ENCODE results near the gene MTMR12.

DNA sequence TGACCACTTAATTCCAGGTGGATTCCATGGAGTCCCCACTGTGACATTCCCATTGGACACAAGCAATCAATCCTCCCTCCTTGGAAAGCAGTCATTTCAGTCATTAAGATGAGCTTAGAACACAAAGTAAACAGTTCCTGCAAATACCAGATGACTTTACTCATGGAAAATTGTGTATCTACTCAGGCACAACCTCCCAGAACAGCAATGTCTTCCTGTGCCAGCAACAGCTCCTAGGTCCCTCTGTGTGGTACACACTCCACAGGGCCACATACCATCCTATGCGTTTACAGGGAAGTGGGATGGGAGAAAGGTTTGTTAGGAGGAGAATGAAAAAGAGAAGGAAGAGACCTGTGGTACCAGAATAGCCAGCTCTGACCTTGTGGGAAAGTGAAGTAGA lies 53.7 kb downstream of the MTMR12 start:
- TF ChIP-seq, protein P1, sequence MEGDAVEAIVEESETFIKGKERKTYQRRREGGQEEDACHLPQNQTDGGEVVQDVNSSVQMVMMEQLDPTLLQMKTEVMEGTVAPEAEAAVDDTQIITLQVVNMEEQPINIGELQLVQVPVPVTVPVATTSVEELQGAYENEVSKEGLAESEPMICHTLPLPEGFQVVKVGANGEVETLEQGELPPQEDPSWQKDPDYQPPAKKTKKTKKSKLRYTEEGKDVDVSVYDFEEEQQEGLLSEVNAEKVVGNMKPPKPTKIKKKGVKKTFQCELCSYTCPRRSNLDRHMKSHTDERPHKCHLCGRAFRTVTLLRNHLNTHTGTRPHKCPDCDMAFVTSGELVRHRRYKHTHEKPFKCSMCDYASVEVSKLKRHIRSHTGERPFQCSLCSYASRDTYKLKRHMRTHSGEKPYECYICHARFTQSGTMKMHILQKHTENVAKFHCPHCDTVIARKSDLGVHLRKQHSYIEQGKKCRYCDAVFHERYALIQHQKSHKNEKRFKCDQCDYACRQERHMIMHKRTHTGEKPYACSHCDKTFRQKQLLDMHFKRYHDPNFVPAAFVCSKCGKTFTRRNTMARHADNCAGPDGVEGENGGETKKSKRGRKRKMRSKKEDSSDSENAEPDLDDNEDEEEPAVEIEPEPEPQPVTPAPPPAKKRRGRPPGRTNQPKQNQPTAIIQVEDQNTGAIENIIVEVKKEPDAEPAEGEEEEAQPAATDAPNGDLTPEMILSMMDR (IDR thresholded peaks at IDR 0.05; ENCODE audit: low read depth, low read length, poor library complexity, severe bottlenecking): no peak
- TF ChIP-seq EZH2phosphoT487 (IDR thresholded peaks at IDR 0.05; ENCODE audit: borderline replicate concordance, low read length): no peak

Measured in DOHH2 (cell line).